Renal pelvis (tissue), 12 donors: ENCODE measurements around the gene ABCF2. TPM values are rescaled to one million over a fixed set of nuclear protein-coding genes. Genes with fewer than 3 reads are reported as not detected.
A peak's percentile ranks its signal among the peaks of the same experiment; 100 is the strongest.

ENCODE experiments used
- DNase-seq: peaks from one replicate; pipeline ENCODE4 v3.0.0-alpha.2; 2013
- long read RNA-seq, 16 experiments: transcript quantifications; one replicate each; lab custom pipeline, GENCODE V29; 2026
- polyA plus RNA-seq, 3 donors: library from polyadenylated mRNA; unstranded; fragments of 120-200 nt; gene quantifications; one replicate each; pipeline ENCODE4 v1.2.1, GENCODE V29; 2013; ENCODE audit not compliant: insufficient read length in 3 of 3

The ABCF2 gene
- 10 to 100 TPM; 25.9 to 28.9 (median 26.3) TPM for polyA plus RNA-seq
- long read RNA-seq, donor 1, partial matches to known transcripts = 0 of 4 reads
- long read RNA-seq, donor 1, other reads (novel, unspliced or antisense) = 0 of 4 reads
- long read RNA-seq, donor 2, transcript ABCF2-201 (15 exons, 3,546 nt) = major isoform, 6 of 6 reads
- long read RNA-seq, donor 2, partial matches to known transcripts = 0 of 6 reads
- long read RNA-seq, donor 2, other reads (novel, unspliced or antisense) = 0 of 6 reads
- long read RNA-seq, donor 3, partial matches to known transcripts = 0 of 2 reads
- long read RNA-seq, donor 3, other reads (novel, unspliced or antisense) = 0 of 2 reads
- long read RNA-seq, donor 4, transcript ABCF2-201 (15 exons, 3,546 nt) = major isoform, 5 of 5 reads
- long read RNA-seq, donor 4, partial matches to known transcripts = 0 of 5 reads
- long read RNA-seq, donor 4, other reads (novel, unspliced or antisense) = 0 of 5 reads
- long read RNA-seq, donor 5, partial matches to known transcripts = 0 of 2 reads
- long read RNA-seq, donor 5, other reads (novel, unspliced or antisense) = 0 of 2 reads
- long read RNA-seq, donor 6, transcript ABCF2-201 (15 exons, 3,546 nt) = major isoform, 7 of 7 reads
- long read RNA-seq, donor 6, partial matches to known transcripts = 0 of 7 reads
- long read RNA-seq, donor 6, other reads (novel, unspliced or antisense) = 0 of 7 reads
- long read RNA-seq, donor 7, transcript ABCF2-201 (15 exons, 3,546 nt) = major isoform, 6 of 7 reads
- long read RNA-seq, donor 7, partial matches to known transcripts = 0 of 7 reads
- long read RNA-seq, donor 7, other reads (novel, unspliced or antisense) = 0 of 7 reads
- long read RNA-seq, donor 8, partial matches to known transcripts = 0 of 1 reads
- long read RNA-seq, donor 8, other reads (novel, unspliced or antisense) = 0 of 1 reads
- long read RNA-seq, donor 9, transcript ABCF2-201 (15 exons, 3,546 nt) = major isoform, 7 of 8 reads
- long read RNA-seq, donor 9, partial matches to known transcripts = 0 of 8 reads
- long read RNA-seq, donor 9, other reads (novel, unspliced or antisense) = 0 of 8 reads
- long read RNA-seq, donor 10, partial matches to known transcripts = 0 of 2 reads
- long read RNA-seq, donor 10, other reads (novel, unspliced or antisense) = 0 of 2 reads
- long read RNA-seq, donor 11, partial matches to known transcripts = 0 of 3 reads
- long read RNA-seq, donor 11, other reads (novel, unspliced or antisense) = 0 of 3 reads
- long read RNA-seq, donor 12, transcript ABCF2-201 (15 exons, 3,546 nt) = major isoform, 10 of 10 reads
- long read RNA-seq, donor 12, partial matches to known transcripts = 0 of 10 reads
- long read RNA-seq, donor 12, other reads (novel, unspliced or antisense) = 0 of 10 reads
- long read RNA-seq, donor 13, transcript ABCF2-201 (15 exons, 3,546 nt) = major isoform, 5 of 7 reads
- long read RNA-seq, donor 13, partial matches to known transcripts = 0 of 7 reads
- long read RNA-seq, donor 13, other reads (novel, unspliced or antisense) = 0 of 7 reads
- long read RNA-seq, donor 14, partial matches to known transcripts = 0 of 3 reads
- long read RNA-seq, donor 14, other reads (novel, unspliced or antisense) = 0 of 3 reads
- long read RNA-seq, donor 15, transcript ABCF2-201 (15 exons, 3,546 nt) = major isoform, 5 of 6 reads
- long read RNA-seq, donor 15, partial matches to known transcripts = 0 of 6 reads
- long read RNA-seq, donor 15, other reads (novel, unspliced or antisense) = 0 of 6 reads
- long read RNA-seq, donor 16, transcript ABCF2-201 (15 exons, 3,546 nt) = major isoform, 8 of 8 reads
- long read RNA-seq, donor 16, partial matches to known transcripts = 0 of 8 reads
- long read RNA-seq, donor 16, other reads (novel, unspliced or antisense) = 0 of 8 reads

DNA sequence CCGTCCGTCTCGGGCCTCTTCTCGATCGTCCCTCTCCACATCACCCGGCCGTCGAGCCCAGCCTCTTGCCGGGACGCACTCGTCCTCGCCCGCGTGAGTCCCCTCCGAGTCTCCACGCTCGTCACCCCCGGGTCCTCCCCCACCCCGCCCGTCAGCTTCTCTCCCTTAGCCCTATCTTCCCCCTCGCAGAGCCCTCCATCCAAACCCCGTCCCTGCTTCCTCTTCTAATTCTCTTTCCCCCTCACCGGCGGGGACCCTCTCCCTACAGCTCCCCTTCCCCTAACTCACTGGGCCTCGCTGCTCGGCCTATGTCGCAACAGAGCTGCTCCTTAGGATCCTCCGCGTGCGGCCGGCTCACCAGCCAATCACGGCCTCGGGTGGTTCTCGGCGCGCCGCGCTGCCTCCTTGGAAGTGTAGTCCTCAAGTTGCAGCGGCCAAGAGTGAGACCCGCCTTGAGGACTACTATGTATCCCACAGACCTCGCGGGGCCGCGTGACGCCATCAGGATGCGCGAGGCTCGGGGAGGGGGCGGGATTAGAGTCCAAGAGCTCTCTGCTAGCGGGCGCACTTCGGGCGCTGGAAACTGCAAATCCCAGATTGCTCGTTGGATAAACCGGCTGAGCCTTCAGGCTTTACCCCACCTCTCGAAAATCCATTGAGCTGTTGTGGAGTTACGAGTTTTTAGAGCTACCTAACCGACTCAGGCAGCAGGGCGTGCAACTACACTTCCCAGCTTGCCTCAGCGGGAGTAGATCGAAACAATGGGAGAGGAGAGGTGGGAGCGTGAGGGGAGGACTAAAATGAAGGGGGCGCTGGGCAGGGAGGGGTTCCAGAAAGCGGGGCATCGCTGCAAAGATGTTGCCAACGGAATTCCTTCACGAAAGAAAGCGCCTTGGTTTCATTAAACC lies at the start of gene ABCF2:
Gene ABCF2 (minus strand): TSS at position 331 of the 908 bp plus-strand sequence. CDS start 747 bp downstream, outside the sequence.
- DNase-seq = peak; percentile 99

DNA sequence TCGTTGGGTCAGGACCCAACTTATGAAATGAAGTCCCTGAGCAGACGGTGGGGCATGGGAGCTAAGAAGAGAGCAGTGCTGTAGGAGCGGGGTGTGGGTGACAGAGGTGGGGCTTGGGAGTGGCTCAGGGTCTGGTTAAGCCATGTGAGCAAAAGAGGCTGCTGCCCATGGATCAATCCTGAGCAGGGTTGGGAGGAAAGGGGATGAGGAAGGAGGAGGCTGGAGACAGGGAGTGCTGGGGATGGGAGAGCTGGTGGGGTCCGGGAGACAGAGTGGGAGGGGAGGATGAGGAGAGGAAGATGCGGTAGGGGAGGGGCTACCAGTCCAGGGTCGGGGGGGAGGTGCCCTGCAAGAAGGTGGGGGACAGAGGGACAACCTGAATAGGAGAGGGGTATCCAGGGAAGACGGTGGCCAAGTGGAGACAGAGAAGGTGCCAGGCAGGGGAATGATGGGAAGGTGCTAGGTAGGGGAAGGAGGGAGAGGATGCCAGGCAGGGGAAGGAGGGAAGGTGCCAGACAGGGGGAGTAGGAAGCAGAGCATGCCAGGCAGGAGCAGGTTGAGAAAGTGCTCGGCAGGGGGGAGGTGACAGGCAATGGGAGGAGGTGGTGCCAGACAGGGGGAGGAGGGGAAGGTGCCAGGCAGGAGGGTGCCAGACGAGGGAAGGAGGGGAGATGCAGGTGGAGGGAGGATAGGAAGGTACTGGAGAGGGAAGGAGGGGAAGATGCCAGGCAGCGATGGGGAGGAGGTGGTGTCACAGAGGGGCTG lies 49.0 kb upstream of the ABCF2 start:
- no peak for DNase-seq

DNA sequence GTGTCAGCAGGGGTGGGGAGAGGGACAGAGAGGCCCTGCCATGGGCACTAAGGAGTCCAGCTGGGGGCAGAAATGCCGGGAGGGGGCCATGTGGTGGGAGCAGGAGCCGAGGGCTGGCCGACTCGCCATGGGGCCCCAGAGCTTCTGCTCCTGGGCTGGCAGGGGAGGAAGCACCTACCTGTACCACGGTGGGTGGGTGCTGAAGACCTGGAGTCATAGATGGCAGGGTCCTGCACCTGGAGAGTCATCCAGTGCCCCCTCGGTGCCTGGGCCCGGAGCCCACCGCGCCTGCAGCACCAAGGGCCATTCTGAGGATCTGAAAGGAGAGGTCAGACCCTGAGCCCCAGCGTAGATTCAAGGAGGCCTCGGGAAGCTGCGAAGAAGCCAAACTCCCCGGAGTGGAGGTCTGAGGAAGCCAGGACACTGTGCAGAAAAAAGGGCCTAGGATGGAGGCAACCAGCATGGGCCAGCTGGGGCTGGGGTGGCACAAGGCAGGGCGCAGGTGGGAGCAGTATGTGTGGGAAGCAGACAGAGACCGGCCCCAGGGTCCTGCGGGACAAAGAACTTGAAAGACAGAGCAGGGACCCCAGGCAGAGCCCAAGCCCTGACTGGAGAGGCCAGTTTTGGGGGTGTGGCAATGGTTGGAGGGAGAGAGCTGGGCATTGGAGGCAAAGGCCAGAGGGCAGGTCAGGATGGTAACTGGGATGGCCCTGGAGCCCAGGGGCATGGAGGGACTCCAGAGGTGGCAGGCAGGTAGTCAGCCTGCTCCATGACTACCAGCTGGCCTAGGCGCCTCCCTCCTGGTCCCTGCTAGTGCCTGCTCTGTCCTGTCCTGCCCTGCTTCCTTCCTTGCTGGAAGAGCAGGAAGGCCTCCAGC lies 48.2 kb upstream of the ABCF2 start:
- no peak for DNase-seq

DNA sequence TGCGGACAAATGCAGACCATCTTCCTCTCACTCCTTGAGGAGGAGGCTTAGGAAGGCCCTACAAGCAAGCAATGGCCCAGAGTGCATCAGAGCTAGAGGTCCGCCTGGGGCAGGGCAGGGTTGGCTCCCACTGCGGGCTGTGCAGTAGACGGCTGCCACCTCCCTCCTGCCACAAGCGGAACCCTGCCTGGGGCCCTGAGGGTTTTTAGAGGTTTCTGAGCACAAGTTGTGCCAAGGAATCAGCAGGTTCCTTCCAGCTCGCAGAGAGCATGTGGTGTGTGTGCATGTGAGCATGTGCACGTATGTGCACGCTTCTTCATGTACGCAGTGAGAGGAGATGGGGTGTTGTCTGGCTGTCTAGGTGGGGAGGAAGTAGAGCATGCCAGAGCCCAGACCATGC lies 47.4 kb upstream of the ABCF2 start:
- no peak for DNase-seq

DNA sequence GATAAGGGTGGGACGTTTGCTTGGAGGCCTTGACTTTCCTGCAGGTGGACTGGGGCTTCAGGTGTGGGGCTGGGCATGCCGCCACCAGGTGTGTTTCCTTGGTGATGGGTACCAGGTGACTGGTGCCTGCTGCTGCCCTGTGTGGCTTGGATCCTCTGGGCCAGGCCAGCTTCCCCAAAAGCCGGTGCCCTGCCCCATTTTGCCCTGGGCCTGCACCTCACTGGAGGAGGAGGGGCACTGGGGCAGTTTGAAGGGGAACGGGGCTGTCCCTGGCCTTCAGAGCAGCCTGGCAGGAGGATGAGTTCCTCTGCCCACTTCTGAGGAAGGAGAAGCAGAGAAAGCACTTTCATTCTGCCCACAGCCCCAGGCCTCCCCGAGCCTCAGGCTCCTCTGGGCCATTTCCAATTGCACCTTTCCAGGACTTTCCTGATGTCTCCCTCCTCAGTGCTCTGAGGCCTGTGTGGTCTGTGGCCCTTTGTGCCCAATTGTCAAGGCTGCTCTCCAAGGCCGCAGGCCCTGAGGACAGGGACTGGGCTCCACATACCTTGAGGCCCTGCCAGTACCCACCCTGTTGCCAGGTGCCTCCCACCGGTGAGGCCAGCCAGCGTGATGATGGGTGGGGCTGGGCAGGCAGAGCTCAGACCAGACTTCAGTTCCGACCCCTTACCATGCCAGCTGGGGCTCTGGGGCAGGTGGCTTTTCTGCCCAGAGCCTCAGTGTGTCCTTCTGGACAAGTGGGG lies 46.8 kb upstream of the ABCF2 start:
- no peak for DNase-seq

DNA sequence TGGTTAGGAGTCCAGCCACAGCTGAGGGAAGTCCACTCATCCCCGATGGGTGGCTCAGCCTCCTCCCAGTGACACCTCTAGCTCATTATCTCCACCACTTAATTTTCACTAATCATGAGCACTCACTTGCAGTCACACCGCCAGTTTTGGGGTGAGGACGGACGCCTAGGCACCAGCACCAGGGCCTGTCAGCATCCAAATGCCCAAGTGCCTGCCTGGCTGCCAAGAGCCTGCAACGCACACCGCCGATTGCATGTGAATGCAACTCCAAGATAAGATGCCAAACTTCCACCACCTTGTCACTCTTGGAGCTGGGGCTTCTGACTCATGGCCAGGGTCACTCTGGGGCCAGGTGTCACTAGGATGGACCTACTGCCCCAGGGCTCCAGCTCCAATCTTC lies 45.9 kb upstream of the ABCF2 start:
- no peak for DNase-seq

DNA sequence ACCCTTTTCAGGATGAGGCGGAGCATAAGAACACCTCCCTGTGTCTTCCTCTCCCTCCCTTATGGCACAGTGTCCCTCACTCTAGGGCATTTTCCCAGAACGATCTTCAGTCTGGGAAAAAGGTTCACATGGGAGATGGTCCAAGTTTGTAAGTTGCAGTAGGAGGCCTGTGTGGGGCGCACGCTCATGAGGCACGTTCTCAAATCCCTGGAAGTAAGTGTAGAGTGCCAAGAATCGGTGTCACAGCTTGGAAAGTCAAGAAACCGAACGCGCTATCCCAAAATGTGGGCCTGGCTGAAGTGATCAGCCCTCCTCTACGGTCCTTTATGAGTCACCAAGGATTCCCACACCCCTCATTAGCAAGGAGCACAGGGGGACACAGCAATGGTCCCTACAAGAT lies 45.4 kb upstream of the ABCF2 start:
- no peak for DNase-seq

DNA sequence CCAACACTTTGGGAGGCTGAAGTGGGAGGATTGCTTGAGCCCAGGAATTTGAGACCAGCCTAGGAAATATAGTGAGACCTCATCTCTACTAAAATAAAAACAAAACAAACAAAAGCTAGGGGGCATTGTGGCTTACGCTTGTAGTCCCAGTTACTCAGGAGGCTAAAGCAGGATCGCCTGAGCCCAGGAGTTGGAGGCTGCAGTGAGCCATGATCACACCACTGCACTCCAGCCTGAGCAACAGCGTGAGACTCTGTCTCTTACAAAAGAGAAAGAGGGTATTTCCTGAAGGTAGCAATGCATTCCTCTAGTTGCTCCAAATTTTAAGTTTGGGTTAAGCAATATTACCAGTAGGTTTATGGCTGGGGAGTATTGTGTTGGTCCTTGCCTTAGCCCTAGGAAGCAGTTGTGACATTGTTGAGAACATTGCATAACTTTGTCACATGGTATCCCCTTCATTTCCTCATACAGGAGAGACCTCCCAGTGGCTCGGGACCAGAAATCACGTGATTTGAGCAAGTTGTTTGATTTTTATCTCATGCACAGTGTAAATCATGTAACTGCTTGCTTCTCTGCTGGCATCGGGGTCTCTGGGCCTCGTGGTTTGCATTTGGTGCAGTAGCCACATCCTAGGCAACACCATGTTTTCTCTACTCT lies 44.8 kb upstream of the ABCF2 start:
- no peak for DNase-seq

DNA sequence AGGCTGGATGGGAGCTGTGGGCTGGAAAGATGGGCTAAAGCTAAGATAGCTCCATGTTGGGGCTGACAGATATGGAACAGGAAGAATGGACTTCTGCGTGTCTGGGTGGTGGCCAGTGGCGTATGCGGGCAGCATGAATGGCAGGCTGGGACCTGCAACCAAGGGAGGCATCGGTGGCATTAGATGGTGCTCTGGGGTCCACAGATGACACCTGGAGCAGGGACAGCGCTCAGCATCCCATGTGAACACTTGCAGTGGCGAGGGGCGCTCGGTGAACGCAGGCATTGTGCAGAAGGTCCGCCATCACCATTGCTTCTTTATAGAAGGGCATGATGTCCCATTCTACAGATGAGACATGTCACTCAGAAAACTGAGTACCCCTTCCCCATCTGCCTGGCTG lies 42.5 kb upstream of the ABCF2 start:
- DNase-seq = no peak

DNA sequence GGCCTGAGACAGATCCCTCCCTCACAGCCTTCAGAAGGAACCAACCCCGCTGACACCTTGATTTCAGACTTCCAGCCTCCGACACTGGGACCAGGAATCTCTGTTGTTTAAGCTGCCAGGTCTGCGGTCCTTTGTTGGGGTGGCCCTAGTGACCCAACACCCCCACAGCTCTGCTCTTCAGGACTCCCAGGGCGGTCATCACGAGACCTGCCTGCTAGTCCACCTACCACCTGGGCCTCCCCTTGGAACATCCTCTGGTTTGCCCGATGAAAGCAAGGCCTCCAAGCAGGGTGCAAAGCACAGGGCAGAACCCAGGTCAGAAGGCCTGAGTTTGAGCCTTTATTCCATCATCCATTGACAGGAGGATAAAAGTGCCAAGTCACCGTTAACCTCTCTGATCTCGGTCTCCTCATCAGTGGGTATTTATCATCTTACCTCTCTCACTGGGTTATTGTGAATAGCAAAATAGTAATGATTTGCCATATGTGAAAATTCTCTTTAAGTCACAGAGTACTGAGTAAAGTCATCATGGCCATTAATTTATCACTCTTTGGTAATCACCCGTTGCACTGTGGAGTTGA lies 38.4 kb upstream of the ABCF2 start:
- no peak for DNase-seq

DNA sequence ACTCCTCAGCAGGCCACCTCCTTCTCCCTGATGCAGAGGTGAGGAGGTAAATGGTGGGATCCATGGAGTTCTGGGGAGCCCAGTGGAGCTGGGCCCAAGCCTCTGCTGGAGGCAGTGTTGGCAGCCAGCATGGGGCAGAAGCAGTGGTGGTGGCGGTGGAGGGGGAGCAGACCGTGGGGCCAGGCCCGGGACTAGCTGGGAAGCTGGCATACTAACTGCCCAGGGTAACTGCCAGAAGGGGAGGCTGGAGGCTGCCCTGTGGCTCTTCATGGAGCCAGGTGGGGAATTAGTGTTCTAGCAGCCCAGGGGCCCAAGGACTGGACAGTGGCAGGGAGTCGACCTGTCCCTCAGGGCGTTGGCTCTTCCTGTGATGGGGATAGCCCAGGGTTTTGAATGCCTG lies 37.6 kb upstream of the ABCF2 start:
- DNase-seq = no peak

DNA sequence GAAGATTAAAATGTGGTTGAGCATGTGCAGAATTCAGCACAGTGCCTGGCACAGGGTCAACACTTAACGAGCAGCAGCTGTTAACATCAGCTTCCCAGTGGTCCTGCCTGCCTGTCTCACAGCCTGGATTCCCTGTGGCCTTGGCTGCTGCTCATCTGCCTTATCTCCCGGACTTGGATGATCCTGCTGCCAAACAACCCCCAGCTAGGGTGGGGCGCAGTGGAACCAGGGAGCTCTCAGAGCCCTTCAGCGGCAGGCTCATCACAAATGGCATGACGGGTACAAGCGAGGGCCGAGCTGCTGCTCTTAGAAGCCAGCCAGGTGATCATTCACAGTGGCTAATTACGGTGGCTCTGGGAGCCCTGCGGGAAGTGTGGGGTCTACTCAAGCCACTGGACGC lies 34.5 kb upstream of the ABCF2 start:
- no peak for DNase-seq

DNA sequence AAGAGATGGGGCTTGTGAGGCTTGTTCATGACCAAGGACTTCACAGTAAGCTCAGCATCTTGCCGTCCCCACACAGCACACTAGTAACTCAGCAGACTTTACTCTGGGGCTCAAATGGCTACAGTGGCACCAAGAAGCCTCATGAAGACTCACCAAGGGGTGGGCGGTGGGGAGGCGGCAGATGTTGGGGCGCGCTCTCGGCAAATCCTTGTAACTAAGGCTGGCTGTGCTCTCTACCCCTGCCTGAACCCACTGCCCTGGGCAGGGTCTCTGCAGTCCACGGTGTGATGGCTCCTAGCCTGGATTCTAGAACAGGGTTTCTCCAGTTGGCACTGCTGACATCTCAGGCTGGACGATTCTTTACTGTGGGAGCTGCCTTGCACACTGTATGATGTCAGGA lies 33.9 kb upstream of the ABCF2 start:
- no peak for DNase-seq

DNA sequence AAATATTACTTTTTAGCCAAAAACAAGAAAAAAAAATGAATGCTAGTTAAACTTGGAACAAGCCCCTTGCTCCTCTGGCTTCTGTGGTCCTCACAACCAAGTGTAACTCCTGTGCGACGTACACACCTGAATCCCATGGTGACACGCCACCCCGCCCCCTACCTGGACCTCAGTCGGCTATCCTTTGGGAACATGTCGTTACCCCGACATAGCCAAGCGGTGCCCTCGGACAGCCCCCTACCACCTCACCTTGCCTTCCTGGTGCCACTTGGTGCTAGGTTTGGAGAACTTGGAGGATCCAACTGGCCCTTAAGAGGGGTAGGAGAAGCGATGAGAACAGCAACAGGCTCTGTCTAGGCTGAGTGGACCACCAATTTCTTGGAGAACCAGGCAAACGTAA lies 33.5 kb upstream of the ABCF2 start:
- no peak for DNase-seq

DNA sequence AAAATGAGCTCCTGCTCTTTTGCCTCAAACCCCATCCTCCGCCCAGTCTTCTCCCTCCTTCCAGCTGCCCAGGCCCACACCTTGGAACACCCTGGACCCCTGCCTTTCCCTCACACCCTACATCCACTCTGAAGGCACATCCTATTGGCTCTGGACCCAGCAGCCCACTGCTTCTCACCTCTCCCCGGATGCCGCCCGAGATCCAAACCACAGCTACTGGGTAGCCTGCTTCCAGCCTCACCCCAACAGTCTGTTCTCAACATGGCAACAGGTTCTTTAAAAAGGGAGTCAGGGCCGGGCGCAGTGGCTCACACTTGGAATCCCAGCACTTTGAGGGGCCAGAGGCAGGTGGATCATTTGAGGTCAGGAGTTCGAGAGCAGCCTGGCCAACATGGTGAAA lies 31.0 kb upstream of the ABCF2 start:
- DNase-seq = no peak

DNA sequence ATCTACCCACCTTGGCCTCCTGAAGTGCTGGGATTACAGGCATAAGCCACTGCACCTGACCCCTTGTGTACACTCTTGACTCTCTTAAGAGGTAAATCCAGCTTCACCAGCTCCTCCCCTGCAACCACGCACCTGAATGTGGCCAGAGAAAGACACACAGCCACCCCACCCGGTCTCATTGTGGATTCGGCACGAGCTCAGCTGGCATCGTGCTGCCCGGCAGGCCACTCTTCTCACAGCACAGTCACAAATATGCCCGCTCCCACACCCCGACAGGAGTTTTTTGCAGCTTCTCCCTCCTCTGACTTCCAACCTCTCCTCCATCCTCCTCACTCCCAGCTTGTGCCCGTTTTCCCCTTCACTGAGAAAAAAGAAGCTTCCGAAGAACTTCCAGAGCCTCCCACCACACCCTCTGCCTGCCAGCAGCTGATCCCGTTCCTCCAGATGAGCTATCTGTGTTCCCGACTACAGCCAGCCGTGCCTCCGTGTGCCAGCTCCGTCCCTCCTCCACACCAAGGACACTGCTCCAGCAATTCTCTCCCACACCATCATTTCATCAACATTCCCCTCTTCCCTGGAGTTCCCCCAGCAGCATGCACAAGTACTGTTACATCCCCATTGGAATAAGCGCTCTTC lies 29.5 kb upstream of the ABCF2 start:
- no peak for DNase-seq
